HG03520 (cell line): ENCODE data around the gene AXDND1.

ENCODE experiments used
- ATAC-seq: cut with Tn5 transposase; IDR thresholded peaks from one replicate; pipeline ENCODE4 v1.9.1; 2021; ENCODE audit warnings: mild to moderate bottlenecking, moderate library complexity; ENCODE audit not compliant: unreplicated experiment

Gene AXDND1

GRCh38 chr1:179554427-179554826 lies 188.7 kb downstream of the AXDND1 start:
- ATAC-seq: no peak

- no peak for ATAC-seq
Measured at GRCh38 chr1:179558078-179558477, 192.3 kb downstream of the AXDND1 start.

DNA sequence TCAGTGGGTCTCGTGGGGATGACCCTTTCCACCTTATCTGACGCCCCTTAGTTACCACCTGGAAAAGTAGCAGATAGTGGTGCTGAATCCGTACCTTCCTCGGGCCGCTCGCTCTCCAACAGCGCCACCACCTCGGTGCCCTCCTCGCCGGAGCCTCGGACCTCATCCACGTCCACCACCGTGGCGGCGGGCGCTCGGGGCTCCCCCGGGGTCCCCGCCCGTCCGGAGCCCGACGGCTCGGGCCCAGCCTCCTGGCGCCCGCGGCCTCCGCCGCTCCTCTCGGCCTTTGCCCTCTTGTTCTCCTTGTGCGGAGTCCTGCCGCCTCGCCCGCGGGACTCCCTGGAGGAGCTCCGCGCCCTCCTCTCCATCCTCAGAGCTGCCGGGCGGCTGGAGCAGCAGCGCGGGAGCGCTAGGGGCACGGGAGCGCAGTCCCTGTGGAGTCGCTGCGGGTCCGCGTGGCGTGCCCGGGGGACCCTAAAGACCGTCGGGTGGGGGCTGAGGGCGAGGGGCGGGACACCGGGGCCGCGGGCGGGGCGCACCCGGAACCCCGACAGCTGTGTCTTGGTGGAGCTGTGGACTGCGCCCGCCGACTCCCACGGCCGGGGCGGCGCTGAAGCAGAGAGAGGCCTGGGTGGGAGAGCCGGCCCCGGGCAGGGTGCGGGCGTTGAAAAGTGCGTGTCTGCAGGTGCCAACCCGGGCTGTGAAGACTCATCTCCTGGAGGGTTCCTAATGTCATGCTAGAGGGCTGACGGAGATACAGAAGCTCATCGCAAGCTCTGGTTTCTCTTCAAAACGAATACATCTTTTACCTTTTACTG lies 209.9 kb downstream of the AXDND1 start, which contains the start of gene NPHS2:
Gene NPHS2 (minus strand): TSS at position 452 of the 818 bp plus-strand sequence. CDS start 84 bp downstream, at position 368.
- ATAC-seq: no peak

GRCh38 chr1:179576509-179576908 lies 210.7 kb downstream of the AXDND1 start:
- ATAC-seq: no peak

GRCh38 chr1:179583771-179584320 lies 218.1 kb downstream of the AXDND1 start:
- no peak for ATAC-seq

GRCh38 chr1:179586107-179586823 lies 220.5 kb downstream of the AXDND1 start:
- ATAC-seq: no peak

DNA sequence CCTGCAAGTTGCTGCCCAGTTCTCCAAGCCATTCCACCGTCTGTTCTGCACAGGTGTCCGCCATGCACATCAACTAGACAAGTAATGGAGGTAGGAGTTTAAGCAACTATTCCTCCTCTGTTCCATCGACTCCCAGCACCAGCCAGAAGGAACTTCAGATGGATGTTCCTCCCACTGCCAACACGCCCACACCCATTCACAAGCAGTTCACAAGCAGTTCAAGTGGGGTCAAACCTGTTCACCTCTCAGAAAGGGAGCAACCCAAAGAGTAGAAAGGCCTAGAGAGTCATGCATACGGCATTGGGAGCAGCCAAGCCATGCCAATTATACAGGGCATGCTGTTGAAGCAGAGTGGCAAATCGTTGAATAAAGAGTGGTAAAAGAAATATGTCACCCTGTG lies 221.6 kb downstream of the AXDND1 start:
- no peak for ATAC-seq

GRCh38 chr1:179588425-179589024 lies 222.8 kb downstream of the AXDND1 start:
- no peak for ATAC-seq

GRCh38 chr1:179589509-179589908 lies 223.7 kb downstream of the AXDND1 start:
- no peak for ATAC-seq

DNA sequence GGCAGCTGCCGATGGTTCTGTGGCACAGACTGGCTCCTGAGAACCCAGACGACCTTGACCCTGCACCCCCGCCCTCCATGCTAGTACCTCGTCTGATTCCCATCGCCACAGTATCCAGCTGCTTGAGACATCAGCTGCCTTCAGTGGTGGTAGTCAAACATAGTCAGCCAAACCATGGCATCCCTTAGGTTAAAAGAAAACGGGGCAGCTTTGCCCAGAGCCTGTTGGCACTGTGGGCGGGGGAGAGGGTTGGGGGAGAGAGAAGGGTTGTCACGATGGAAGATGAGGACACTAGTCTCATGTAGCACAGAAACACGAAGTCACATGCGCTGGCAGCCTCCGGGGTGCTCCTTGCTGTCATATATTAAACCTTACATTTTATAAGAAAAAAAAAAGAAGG lies 224.9 kb downstream of the AXDND1 start:
- ATAC-seq: no peak

- ATAC-seq: no peak
Measured at GRCh38 chr1:179591253-179591591, 225.5 kb downstream of the AXDND1 start.

GRCh38 chr1:179591592-179592580 lies 226.1 kb downstream of the AXDND1 start, which contains the start of gene TDRD5:
Gene TDRD5, plus strand, starts transcription at chr1:179591832. Its CDS starts 784 bp downstream, at chr1:179592616.
- no peak for ATAC-seq

DNA sequence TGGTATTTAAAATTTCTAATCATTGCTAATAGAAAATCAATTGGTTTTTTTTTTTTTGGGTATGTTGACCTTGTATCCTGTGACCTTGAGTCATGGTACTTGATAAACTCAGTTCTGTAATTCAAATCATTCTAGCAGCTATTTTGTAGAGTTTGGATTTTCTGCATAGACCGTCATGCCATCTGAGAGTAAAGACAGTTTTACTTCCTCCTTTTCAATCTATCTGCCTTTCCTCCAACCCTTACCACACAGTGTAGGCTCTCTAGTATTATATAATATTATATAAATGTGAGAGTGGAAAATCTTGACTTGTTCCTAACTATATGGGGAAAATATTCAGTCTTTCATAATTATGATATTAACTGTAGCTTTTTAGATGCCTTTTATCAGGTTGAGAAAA lies 232.9 kb downstream of the AXDND1 start:
- no peak for ATAC-seq

DNA sequence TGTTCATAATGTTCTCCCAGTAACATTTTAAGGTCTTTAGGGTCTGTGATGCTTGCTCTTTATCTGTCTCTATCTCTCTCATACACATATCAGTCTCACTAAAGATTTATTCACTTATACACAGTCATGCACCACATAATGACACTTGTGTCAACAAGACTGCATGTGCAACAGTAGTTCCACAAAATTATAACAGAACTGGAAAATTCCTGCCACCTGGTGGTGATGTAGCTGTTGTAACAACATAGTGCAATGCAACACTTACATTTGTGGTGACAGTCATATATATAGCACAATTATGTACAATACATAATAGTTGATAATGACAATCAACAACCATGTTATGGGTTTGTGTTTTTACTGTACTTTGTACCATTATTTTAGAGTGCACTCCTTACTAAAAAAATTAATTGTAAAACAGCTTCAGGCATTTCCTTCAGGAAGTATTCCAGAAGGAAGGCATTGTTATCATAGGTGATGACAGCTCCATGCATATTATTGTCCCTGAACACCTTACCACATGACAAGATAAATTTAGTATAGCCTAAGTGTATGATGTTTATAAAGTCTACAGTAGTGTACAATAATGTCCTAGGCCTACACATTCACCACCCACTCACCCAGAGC lies 234.0 kb downstream of the AXDND1 start:
- no peak for ATAC-seq

GRCh38 chr1:179601093-179601492 lies 235.3 kb downstream of the AXDND1 start:
- ATAC-seq: no peak
